Esophagus squamous epithelium (tissue), 4 donors: ENCODE data around the gene ACMSD.

Experiments used
- CTCF ChIP-seq, 6 experiments: fragments of 450-650 bp in 4 of 6; fragments of 200-600 bp in 2 of 6; sonication (generic) in 2 of 6; IDR thresholded peaks; one replicate each; pipeline ENCODE4 v1.5.1; 2016 to 2019; ENCODE audit warnings: antibody characterized with exemption in 6 of 6, mild to moderate bottlenecking in 4 of 6, moderate library complexity in 4 of 6
- POLR2A ChIP-seq, 4 donors: fragments of 450-650 bp; IDR thresholded peaks; one replicate each; pipeline ENCODE4 v1.6.1; 2017; ENCODE audit warnings: antibody characterized with exemption in 4 of 4, mild to moderate bottlenecking in 4 of 4, moderate library complexity in 3 of 4

DNA sequence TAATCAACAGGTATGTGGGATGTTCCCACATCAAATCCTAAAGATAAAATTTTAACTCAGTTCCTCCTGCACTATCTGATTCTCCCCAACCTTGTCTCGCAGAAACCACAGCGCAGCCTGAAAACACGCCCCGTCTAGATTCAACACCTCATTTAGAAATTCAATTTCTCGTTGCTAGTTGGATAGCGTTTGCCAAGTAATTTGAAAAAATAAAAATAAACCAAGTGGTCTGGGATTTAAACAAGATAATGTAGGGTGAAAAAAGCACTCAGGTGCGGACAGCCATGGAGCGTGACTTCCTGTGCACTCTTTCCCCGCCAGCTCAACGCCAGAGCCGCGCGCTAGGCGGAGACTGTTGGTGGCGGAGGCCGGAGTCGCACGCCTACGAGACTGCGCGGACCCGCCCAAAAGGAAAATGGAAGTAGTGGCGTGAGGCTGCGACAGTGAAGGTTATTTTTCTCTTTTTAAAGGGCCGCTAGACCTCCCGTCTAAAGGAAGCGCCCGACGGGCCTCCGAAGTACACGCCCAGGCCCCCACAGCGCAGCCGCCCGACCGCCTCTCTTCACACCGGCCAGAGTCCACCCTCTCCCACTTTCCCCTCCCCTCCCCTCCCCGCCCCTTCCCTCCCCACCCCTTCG is 79.6 kb downstream of the ACMSD start:
- TF ChIP-seq CTCF (IDR thresholded peaks at IDR 0.05), result peak in 4 of 6 experiments; percentile 26 to 55 (median 42)
- peak in 2 of 4 donors; percentile 76 to 82 for TF ChIP-seq POLR2A (IDR thresholded peaks at IDR 0.05)
